Stimulated activated CD4-positive, alpha-beta T cell treated with anti-CD3 and anti-CD28 coated beads, Interleukin-4, amount 100 ng/mL, for 48 hours (primary cell): ENCODE measurements around the gene CAV1.
A peak's percentile ranks its signal among the peaks of the same experiment; 100 is the strongest.
"Not testable (repeated sequence)": the region's sequence is repeated elsewhere in the genome, so short reads cannot be mapped to it uniquely, and the experiment has no call there.

ENCODE experiments used
- DNase-seq, 2 donors: peaks; one replicate each; pipeline ENCODE4 v3.0.0-alpha.2; 2020; ENCODE audit warnings: low read depth in 2 of 2

The CAV1 gene

DNA sequence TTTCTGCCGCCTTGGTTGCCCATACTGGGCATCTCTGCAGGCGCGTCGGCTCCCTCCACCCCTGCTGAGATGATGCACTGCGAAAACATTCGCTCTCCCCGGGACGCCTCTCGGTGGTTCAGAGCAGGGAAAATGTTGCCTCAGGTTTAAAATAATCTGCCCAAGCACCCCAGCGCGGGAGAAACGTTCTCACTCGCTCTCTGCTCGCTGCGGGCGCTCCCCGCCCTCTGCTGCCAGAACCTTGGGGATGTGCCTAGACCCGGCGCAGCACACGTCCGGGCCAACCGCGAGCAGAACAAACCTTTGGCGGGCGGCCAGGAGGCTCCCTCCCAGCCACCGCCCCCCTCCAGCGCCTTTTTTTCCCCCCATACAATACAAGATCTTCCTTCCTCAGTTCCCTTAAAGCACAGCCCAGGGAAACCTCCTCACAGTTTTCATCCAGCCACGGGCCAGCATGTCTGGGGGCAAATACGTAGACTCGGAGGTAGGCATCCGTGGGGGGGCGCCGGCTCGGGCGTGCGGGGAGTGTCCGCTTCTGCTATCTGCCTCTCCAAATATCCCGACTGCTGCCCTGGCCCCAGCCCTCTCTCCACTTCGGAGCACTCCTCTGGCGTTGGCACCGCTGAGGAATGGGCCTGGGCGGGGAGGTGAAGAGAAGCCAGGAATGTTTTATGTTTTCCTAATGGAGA lies at the start of gene CAV1:
Gene CAV1, plus strand, starts transcription at position 428 of the 689 bp plus-strand sequence. Its CDS starts 27 bp downstream, at position 455.
- peak in 1 of 2 donors; percentile 27 for DNase-seq

GRCh38 chr7:116477625-116478024 lies 47.2 kb upstream of the CAV1 start:
- DNase-seq, result no peak

GRCh38 chr7:116478834-116479233 lies 46.0 kb upstream of the CAV1 start:
- DNase-seq, result no peak

- no peak for DNase-seq
Observed at GRCh38 chr7:116483271-116483942, 41.4 kb upstream of the CAV1 start.

DNA sequence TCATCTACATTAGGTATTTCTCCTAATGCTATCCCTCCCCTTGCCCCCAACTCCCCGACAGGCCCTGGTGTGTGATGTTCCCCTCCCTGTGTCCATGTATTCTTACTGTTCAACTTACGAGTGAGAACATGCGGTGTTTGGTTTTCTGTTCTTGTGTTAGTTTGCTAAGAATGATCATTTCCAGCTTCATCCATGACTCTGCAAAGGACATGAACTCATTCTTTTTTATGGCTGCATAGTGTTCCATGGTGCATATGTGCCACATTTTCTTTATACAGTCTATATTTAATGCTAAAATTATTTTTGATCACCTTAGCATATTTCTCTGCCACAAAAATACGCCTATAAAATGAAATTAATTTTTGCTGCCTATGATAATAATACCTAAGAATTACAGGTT lies 40.4 kb upstream of the CAV1 start:
- DNase-seq, result not testable (repeated sequence)

DNA sequence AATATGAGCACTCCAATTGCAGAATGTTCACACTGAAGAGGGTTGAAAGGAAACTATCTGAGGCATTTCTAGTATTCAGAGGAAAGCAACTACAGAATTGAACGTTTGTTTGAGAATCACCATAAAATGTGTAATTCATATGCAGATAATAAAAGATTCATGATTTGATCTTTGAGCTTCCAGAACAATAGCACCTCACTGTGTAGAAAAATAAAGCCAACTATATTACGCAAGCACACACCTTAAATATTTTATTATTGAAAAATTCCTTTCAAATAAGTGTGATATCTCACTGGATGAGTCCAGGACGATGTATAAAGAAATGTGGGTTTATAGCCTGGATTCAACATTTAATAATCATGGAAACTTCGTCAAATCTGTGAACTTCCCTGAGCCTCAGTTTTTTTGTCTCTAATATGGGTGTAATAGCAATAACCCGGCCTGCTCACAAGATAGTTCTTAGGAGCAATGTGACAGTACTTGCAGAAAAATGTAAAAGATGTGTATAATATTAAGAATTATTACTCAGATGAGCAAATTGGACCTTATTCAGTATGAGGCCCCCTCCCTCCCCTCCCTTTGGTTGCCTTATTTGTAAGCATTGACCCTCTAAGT lies 36.8 kb upstream of the CAV1 start:
- DNase-seq, result no peak

GRCh38 chr7:116490351-116490750 lies 34.5 kb upstream of the CAV1 start:
- DNase-seq, result no peak

DNA sequence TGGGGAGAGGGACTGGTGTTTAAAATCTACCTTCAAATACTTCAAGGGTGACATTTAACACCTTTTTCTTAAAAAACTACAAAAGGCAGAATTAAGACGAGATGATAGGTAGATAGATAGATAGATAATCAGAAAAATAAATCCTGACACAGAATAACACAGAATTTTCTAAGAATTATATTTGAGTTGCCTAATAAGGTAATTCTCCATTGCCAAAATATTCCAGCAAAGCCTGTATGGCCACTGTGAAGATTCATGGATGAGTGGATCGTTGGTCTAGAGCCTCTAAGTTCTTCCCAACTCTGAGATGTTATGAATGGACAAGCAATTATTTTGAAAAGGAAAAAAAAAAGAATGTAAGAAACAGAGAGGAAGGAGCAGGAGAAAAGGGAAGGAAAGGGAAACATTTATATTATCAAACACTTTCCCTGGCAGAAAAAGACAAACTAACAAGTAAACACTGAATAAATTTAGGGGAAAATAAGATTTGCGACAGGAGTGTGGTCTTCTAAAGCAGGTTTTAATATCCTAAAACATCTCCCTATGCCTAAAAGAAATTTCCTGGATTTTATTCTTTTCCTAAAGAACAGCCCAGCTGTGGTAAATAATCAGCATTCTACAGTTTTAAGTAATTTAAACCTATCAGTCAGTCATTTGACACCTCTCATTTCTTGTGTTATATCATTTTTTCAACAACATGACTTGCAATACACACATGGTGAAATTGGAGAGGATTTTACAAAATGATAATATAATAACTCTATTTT lies 32.8 kb upstream of the CAV1 start:
- DNase-seq, result no peak

GRCh38 chr7:116492654-116493109 lies 32.2 kb upstream of the CAV1 start:
- DNase-seq, result no peak

- DNase-seq, result no peak
Observed at GRCh38 chr7:116493449-116493848, 31.4 kb upstream of the CAV1 start.

GRCh38 chr7:116494472-116494871 lies 30.4 kb upstream of the CAV1 start:
- DNase-seq, result no peak

- DNase-seq, result no peak
Observed at GRCh38 chr7:116495736-116496135, 29.1 kb upstream of the CAV1 start.

GRCh38 chr7:116496653-116497052 lies 28.2 kb upstream of the CAV1 start:
- no peak for DNase-seq

DNA sequence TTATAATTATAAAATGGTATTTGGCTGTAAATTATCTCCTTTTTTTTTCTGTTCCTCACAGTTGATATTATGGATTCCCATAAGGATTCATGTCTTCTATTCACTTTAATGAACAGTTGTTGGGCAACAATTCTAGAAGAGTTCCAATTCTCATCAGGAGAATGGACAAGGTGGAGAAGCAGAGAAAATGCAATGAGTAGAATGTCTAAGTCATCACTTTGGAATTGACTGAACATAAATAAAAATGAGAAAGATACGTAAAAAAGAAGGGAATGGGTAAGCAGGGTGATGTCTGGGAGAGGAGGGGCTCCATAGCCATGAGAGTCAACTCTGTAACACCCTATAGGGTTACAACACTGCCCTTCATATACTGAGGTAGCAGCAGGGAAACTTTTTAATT lies 27.1 kb upstream of the CAV1 start:
- DNase-seq, result no peak

- no peak for DNase-seq
Observed at GRCh38 chr7:116499168-116500077, 25.4 kb upstream of the CAV1 start, which contains the start of gene CAV2. Gene CAV2, plus strand, starts transcription at chr7:116499738. Its CDS starts 44 bp downstream, at chr7:116499782.

DNA sequence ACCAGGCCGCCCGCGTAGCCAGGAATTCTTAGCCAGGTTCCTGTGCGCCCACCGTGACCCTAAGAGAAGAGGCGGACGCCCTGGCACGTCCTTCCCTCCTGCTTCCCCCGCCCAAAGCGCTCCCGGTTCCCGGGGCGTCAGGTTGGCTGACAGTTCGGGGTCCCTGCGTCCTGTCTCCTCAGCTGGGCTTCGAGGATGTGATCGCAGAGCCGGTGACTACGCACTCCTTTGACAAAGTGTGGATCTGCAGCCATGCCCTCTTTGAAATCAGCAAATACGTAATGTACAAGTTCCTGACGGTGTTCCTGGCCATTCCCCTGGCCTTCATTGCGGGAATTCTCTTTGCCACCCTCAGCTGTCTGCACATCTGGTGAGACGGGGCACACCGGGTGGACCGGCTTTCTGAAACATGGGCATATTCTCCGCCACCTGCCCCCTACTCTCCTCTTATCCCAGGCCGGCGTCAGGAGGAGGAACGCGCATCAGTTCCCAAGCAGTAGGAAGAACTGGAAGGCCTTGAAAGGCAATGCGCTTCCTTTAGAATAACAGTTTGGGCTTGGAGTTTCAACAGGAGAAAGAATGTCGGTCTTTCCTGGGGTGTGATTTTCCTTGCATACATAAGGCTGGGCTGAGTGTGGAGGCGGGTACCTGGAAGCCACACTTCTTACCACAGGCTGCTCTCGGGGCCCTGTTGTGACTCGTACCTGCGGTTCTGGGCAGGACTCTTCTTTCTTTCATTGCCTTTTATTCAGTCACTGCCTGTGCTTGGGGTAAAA lies 24.6 kb upstream of the CAV1 start:
- peak; percentile 40 to 45 for DNase-seq

DNA sequence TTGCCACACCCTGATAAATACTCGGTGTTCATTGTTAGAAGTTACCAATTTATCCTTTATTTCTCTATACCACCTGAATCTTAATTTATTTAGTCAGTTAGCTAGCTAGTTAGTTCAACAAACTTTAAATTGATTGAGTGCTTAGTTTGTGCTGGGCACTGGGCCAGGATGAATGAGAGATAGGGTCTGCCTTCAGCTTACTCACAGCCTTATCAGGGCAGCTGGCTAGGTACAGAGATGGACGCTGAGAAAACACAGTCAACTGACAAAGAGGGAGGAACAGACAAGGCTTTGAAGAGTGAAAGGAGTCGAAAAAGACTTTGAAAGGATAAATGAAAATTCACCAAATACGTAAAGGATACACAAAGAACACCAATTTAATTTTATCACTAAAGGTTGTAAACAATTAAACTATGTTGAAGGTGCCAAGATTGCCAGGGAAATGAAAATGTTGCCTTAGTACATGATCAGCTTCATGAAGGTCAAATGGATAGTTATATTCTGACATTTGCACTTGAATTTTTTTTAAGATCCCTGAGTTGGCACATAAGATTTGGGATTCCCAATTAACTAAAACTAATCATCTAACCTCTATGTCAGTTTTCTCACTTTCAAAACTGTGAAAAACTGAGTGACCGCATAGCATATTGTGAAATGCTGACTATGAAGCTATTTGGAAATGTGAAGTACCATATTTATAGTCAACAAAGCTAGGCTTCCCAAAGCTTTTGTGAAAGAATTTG lies 23.2 kb upstream of the CAV1 start:
- no peak for DNase-seq

- no peak for DNase-seq
Observed at GRCh38 chr7:116502201-116503096, 22.4 kb upstream of the CAV1 start.
